ENCODE data around the gene SLC6A12.

The SLC6A12 gene

DNA sequence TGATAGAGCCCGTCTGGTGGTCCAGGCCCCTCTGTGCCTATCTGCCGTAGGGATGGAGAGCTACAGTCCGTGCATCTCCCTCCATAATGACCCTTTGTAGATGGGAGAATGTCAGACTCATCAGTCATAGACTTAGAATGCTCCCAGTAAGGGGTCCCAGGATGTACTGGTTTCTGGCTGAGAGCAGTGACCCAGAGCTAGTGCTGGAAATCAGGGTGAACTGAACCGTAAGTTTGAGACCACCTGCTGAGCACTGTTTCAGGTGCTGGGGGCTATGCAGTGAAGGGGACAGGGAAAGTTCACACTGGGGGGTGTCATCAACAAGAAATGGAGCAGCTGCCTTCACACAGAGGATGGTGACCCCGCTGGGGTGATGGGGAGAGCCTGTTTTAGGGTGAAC lies 34.1 kb downstream of the SLC6A12 start:
- no peaks in the 10 kb centered on the region for H3K36me3 ChIP-seq (ENCODE audit: insufficient read depth)
- no peak overlapping the region for H3K4me3 ChIP-seq (IDR thresholded peaks at IDR 0.05; ENCODE audit: insufficient read depth, low read depth, low read length)
- H3K4me2 ChIP-seq, result no peak overlapping the region
- H3K4me1 ChIP-seq (ENCODE audit: low read depth, poor library complexity, severe bottlenecking), result peaks cover 9% of the 10 kb centered on the region
- no peak overlapping the region for H3K9ac ChIP-seq
- no peaks in the 10 kb centered on the region for H3K79me2 ChIP-seq (ENCODE audit: insufficient read depth, low read depth)
- H3K27ac ChIP-seq, result no peak overlapping the region
- no peaks in the 10 kb centered on the region for H4K20me1 ChIP-seq (ENCODE audit: insufficient read depth)
- TF ChIP-seq, protein P1, sequence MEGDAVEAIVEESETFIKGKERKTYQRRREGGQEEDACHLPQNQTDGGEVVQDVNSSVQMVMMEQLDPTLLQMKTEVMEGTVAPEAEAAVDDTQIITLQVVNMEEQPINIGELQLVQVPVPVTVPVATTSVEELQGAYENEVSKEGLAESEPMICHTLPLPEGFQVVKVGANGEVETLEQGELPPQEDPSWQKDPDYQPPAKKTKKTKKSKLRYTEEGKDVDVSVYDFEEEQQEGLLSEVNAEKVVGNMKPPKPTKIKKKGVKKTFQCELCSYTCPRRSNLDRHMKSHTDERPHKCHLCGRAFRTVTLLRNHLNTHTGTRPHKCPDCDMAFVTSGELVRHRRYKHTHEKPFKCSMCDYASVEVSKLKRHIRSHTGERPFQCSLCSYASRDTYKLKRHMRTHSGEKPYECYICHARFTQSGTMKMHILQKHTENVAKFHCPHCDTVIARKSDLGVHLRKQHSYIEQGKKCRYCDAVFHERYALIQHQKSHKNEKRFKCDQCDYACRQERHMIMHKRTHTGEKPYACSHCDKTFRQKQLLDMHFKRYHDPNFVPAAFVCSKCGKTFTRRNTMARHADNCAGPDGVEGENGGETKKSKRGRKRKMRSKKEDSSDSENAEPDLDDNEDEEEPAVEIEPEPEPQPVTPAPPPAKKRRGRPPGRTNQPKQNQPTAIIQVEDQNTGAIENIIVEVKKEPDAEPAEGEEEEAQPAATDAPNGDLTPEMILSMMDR (conservative IDR thresholded peaks at IDR 0.05; ENCODE audit: low read depth, low read length), result no peak
- no peak overlapping the region for H2AFZ ChIP-seq (ENCODE audit: low read depth)
- H3K27me3 ChIP-seq (ENCODE audit: insufficient read depth, low read depth), result no peaks in the 10 kb centered on the region; the same call in 1 of the 2 replicates

DNA sequence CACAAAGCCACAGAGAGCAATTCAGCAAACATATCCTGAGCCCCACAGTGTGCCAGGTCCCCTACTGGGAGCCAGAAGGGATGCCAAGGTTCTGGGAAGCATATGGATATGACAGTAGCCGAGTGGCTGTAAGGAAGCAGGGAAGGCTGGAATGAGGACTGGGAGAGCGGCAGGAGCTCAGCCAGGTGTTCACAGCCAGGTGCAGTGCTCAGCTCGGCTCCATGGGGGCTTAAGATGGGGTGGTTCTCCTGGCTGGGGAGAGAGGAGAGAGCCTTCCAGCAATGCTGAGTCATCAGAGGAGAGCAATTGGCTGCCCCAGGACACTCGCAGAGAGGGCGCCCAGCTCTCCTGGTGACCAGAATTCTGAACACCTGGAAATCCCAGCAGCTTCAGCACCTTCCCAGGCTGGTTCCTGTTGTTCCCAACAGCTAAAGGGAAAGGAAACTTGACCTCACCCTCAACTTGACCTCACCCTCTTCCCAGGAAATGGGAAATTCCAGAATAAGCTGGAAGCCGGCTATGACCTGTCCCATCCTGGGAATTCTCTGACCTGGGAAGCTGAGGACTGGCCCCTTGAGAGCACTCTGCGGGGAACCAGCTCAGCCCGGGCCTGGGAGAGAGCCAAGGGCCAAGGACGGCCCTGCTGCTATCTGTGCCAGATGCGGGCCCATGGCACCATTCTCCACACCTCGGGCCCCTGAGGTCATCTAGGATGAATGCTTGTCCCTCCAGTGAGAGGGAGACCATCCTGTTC lies 34.6 kb downstream of the SLC6A12 start:
- Histone ChIP-seq H3K27me3 (ENCODE audit: insufficient read depth, low read depth) (no peaks in the 10 kb centered on the region; the same call in 1 of the 2 replicates), H2AFZ (ENCODE audit: low read depth) (no peak overlapping the region), H3K27ac (no peak overlapping the region), H3K79me2 (ENCODE audit: insufficient read depth, low read depth) (no peaks in the 10 kb centered on the region), H3K36me3 (ENCODE audit: insufficient read depth) (no peaks in the 10 kb centered on the region), H3K9ac (no peak overlapping the region), H4K20me1 (ENCODE audit: insufficient read depth) (no peaks in the 10 kb centered on the region), H3K4me2 (no peak overlapping the region), H3K4me3 (IDR thresholded peaks at IDR 0.05; ENCODE audit: insufficient read depth, low read depth, low read length) (no peak overlapping the region), H3K4me1 (ENCODE audit: low read depth, poor library complexity, severe bottlenecking) (peaks cover 9% of the 10 kb centered on the region)
- TF ChIP-seq, protein P1 (conservative IDR thresholded peaks at IDR 0.05; ENCODE audit: low read depth, low read length), result no peak

DNA sequence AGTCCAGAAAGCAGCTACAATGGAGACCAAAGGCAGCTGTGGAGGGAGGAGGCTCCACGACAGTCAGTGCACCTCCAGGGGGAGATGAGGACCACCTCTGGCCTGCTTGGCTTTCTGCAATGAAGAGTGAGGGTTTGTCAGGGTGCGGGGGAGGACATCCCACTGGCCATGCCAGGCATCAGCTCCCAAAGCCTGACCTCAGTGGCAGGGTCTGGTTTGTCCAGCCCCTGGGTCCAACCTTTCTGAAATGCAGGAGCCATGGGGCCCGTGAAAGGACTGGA lies 35.2 kb downstream of the SLC6A12 start:
- Histone ChIP-seq H3K4me1 (ENCODE audit: low read depth, poor library complexity, severe bottlenecking) (peaks cover 9% of the 10 kb centered on the region), H3K9ac (no peak overlapping the region), H3K36me3 (ENCODE audit: insufficient read depth) (no peaks in the 10 kb centered on the region), H3K27ac (no peak overlapping the region), H3K27me3 (ENCODE audit: insufficient read depth, low read depth) (no peaks in the 10 kb centered on the region; the same call in 1 of the 2 replicates), H3K4me2 (no peak overlapping the region), H2AFZ (ENCODE audit: low read depth) (no peak overlapping the region), H3K79me2 (ENCODE audit: insufficient read depth, low read depth) (no peaks in the 10 kb centered on the region), H4K20me1 (ENCODE audit: insufficient read depth) (no peaks in the 10 kb centered on the region), H3K4me3 (IDR thresholded peaks at IDR 0.05; ENCODE audit: insufficient read depth, low read depth, low read length) (no peak overlapping the region)
- TF ChIP-seq, protein P1 (conservative IDR thresholded peaks at IDR 0.05; ENCODE audit: low read depth, low read length), result no peak

DNA sequence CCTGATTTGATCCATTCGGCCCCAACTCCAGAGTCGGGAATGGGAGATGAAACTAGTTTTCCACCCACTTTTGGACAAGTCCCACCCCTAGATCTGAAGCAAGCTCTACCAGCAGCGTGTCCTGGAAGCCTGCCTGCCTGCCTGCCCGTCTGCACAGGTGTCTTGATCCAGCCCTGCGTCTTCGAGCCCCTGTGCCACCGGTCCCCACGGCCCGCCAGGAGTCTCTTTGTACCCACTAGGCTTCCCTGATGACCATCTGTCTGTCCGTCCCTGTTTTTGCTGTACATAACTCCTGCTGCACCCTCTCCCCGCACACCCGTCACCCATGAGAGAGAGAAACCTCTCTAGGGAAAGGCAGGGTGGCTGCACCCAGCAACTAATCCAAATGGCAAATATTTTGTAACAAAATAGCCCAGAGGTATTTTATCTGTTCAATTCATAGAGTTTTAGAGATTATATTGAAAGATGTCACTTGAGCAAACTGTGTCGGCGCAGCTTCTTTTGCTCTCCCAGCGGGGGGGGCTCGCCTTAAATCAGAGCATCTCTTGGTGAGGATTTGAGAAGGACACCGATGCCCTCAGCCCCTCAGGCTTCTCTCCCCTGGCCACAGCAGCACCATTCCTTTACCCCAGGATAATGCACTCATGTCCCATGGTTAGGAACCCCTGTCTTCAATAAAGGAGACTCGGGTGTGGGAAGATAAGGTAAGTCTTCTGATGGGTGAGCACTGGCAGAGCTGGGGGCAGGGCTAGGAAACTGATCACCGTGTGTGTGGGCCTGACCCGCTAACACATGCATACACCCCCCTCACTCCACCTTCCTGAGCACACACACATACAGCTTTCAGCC lies 35.8 kb downstream of the SLC6A12 start:
- H3K4me2 ChIP-seq, result no peak overlapping the region
- TF ChIP-seq, protein P1 (conservative IDR thresholded peaks at IDR 0.05; ENCODE audit: low read depth, low read length), result no peak
- H3K36me3 ChIP-seq (ENCODE audit: insufficient read depth), result no peaks in the 10 kb centered on the region
- H3K4me3 ChIP-seq (IDR thresholded peaks at IDR 0.05; ENCODE audit: insufficient read depth, low read depth, low read length), result no peak overlapping the region
- H3K9ac ChIP-seq, result no peak overlapping the region
- H3K27ac ChIP-seq, result no peak overlapping the region
- H3K4me1 ChIP-seq (ENCODE audit: low read depth, poor library complexity, severe bottlenecking), result peaks cover 9% of the 10 kb centered on the region
- H2AFZ ChIP-seq (ENCODE audit: low read depth), result no peak overlapping the region
- no peaks in the 10 kb centered on the region for H4K20me1 ChIP-seq (ENCODE audit: insufficient read depth)
- H3K79me2 ChIP-seq (ENCODE audit: insufficient read depth, low read depth), result no peaks in the 10 kb centered on the region
- no peaks in the 10 kb centered on the region; the same call in 1 of the 2 replicates for H3K27me3 ChIP-seq (ENCODE audit: insufficient read depth, low read depth)

Measured in KMS-11 (cell line).